Fibroblast of upper back skin (primary cell): ENCODE data around the gene FBXO10.
"Not testable (repeated sequence)": the region's sequence is repeated elsewhere in the genome, so short reads cannot be mapped to it uniquely, and the experiment has no call there.

ENCODE experiments used
- DNase-seq: peaks from one replicate; pipeline ENCODE4 v3.0.0-alpha.2; 2013

Gene FBXO10

GRCh38 chr9:37550781-37551180 lies 25.4 kb downstream of the FBXO10 start:
- peak; percentile 57 for DNase-seq

GRCh38 chr9:37549527-37549926 lies 26.7 kb downstream of the FBXO10 start:
- DNase-seq = no peak

GRCh38 chr9:37547328-37547878 lies 28.8 kb downstream of the FBXO10 start:
- DNase-seq = no peak

DNA sequence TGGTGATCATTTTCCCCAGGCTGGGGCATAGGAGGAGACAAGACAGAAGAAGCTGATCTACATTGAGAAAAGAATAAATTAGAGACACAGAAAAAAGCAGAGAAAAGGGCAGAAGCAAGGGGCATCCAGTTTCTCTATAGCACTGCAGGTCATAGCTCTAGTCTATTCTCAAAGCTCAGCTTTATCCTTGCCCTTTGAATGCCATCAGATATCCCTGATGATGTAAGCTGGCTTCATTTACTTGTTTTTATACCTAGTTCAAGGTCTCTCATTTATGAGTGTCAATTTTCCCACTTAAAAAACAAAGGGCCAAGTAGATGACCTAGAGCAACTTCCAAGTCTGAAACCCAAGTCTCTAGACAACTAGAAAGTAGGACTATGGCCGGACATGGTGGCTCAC lies 32.7 kb downstream of the FBXO10 start:
- DNase-seq = no peak

DNA sequence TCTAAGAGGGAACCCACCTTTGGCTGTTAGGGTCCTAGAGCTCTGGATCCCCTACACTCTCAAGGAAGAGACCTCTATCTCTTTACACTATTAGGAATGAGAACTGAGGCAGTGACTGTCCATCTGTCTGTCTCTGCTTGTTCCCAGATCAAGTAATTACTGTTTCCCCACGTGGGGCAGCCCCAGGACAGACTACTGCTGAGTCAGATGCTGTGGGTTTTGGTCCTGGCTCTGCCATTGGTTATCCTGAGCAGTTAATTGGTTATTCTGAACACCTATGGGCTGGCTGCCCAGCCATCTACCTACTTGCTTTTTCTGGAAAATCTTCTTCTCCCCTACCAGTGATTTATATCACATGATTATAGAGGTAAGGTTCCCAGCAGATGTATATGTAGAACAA lies 33.3 kb downstream of the FBXO10 start:
- no peak for DNase-seq

- no peak for DNase-seq
Observed at GRCh38 chr9:37542488-37542887, 33.7 kb downstream of the FBXO10 start.

GRCh38 chr9:37541465-37541864 lies 34.7 kb downstream of the FBXO10 start:
- DNase-seq = no peak

DNA sequence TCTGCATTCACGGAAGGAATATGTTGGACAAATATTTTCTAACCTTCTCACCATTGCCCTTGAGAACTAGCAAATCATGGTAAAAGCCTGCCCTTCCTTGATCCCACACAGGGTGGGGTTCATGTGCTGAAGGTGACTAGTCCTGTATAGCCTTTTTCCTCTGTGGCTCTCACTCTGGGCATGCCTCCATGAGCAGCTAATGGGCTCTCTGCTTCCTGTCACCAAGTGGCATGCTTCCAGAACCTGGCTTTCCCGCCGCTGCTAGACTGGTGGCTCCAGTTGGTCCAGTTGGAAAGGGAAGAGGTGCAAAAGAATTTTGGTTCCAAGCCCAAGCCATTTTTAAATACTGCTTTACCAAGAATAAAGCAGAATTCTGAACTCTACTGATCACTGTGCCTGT lies 35.5 kb downstream of the FBXO10 start:
- DNase-seq = no peak

- no peak for DNase-seq
Observed at GRCh38 chr9:37539634-37540033, 36.5 kb downstream of the FBXO10 start.

DNA sequence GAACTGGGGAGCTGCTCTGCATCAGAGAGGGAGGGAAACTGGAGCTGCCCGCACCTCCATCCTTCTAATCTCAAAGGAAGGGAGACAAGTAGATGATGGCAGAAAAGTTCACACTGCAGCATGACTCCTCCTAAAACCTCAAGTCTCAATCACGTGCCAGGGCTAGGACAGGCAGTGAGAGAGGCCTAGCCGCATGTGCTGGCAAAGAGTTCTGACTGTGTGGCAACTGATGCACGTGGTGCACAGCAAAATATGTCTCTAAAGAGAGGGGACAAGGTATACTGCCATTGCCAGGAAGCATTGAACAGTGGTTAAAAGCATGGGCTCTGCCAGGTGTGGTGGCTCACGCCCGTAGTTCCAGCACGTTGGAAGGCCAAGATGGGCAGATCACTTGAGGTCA lies 38.1 kb downstream of the FBXO10 start:
- DNase-seq = no peak

GRCh38 chr9:37534901-37535300 lies 41.3 kb downstream of the FBXO10 start:
- no peak for DNase-seq

GRCh38 chr9:37534412-37534811 lies 41.8 kb downstream of the FBXO10 start:
- no peak for DNase-seq

- DNase-seq = no peak
Observed at GRCh38 chr9:37531699-37532098, 44.5 kb downstream of the FBXO10 start.

GRCh38 chr9:37528652-37529471 lies 47.3 kb downstream of the FBXO10 start:
- DNase-seq = no peak

DNA sequence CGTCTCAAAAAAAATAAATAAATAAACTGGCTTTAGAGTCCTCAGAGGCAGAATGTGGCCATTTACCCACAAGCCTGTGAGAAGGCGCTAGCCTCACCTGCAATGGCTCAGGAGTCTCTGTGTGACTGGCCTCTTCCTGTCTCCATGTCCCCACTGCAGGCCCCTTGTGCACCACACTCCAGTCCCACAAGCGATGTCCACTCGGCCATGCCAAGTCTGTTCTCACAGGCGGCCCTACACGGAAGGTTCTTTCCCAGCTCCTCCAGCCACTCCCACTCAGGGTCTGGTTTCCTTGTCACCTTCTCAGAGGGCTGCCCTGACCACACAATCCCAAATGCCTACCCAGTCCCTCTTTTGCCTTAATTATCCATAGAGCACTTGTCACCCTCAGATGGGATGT lies 52.3 kb downstream of the FBXO10 start:
- no peak for DNase-seq

DNA sequence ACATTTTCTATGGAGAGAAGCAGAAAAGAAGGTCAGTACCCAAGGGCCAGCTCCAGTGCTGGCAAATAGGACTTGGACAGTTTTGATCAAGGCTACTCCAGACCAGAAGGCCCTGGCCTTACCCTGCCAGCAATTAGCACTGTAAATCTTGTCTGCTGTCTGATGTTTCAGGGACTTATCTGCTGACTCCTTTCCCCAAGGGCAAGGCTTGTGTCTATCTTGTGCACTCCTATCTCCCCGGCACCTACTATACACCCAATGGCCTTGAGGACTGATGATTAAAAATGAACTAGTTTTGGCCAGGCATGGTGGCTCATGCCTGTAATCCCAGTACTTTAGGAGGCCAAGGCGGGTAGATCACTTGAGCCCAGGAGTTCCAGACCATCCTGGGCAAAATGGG lies 53.2 kb downstream of the FBXO10 start:
- no peak for DNase-seq

DNA sequence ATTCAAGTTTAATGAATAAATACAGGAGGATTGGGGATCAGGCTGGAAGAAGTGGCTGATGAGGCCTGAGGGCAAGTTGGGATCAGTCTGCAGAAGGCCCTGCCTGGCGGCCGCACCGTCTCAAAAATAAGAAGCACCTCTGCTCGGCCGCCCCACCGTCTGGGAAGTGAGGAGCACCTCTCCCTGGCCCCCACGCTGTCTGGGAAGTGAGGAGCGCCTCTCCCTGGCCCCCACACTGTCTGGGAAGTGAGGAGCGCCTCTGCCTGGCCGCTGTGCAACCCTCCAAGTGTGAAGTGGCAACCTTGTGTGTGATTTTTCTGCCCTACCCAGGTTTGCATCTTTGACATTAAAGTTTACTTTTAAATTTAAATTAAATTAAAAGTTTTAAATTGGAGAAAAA lies 55.1 kb downstream of the FBXO10 start:
- no peak for DNase-seq

GRCh38 chr9:37520641-37521040 lies 55.5 kb downstream of the FBXO10 start:
- DNase-seq = no peak

GRCh38 chr9:37517923-37518322 lies 58.3 kb downstream of the FBXO10 start:
- DNase-seq = no peak

- DNase-seq = no peak
Observed at GRCh38 chr9:37515620-37516258, 60.4 kb downstream of the FBXO10 start.

DNA sequence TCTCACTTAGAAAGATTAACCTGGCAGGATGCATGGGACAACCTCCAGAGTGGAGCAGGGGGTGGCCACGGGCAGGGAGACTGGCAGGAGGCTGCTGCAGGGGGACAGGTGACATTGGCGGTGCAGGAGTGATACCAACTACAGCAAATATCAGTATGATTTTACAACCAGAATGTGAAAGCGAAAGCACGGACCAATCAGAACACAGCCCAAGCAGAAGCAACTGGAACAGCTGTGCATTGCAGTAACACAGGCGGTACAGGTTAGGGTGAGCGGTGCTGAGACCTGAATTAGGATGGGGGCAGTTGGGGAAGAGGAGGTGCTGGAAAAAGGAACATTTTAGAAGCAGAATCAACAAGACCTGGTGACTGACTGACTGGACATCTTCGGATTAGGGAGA lies 61.2 kb downstream of the FBXO10 start:
- no peak for DNase-seq

DNA sequence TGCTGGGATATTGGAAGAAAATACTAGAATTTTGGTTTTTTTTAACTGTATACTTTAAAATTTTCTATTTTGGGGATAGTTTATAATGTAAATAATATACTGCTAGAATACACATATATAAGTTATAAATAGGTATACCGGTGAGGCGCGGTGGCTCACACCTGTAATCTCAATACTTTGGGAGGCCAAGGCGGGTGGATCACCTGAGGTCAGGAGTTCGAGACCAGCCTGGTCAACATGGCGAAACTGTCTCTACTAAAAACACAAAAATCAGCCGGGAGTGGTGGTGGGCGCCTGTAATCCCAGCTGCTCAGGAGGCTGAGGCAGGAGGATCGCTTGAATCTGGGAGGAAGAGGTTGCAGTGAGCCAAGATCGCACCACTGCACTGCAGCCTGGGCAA lies 61.8 kb downstream of the FBXO10 start:
- DNase-seq = not testable (repeated sequence)

GRCh38 chr9:37512437-37512836 lies 63.7 kb downstream of the FBXO10 start:
- DNase-seq = no peak
